K562 (cell line): ENCODE measurements around the gene MYO16. TPM values are rescaled to one million over a fixed set of nuclear protein-coding genes. Genes with fewer than 3 reads are reported as not detected.

ENCODE experiments used
- ATAC-seq: fragments of 200-7000 bp; cut with Tn5 transposase; 3 replicates; pipeline ENCODE4 v1.9.1; 2020; ENCODE audit warnings: moderate library complexity
- BruUV-seq: library from RNA; stranded (reverse); fragments of 400-500 nt; replicated peaks from 2 replicates; lab custom pipeline; 2021; lab: Mats Ljungman, UMichigan
- CTCF ChIA-PET: fragments of 300-600 bp; formaldehyde crosslinking; extraction: SDS; loops from one replicate; lab custom pipeline; 2021; ENCODE audit warnings: low intra/inter-chr PET ratio; lab: Yijun Ruan, JAX
- POLR2A ChIA-PET: fragments of 300-600, 350-650 bp; sonication (Branson Sonifier 250); formaldehyde crosslinking; extraction: SDS; loops from one replicate; lab custom pipeline; 2021; ENCODE audit warnings: antibody characterized with exemption, inconsistent platforms; lab: Yijun Ruan, JAX
- DNase-seq, 4 experiments: peaks; one replicate each; pipeline versions ENCODE4 v3.0.0 to v3.0.0-alpha.2; 2011 to 2018; ENCODE audit warnings: low spot score in 3 of 4, mixed read lengths in 3 of 4; ENCODE audit errors: extremely low read depth in 1 of 4
- FAIRE-seq: peaks from 2 replicates; lab custom pipeline; 2011; peaks lifted over from hg19 to GRCh38; lab: Jason Lieb, UNC
- H2AFZ ChIP-seq: 2 replicates; pipeline ENCODE4 v1.6.0; 2011; ENCODE audit warnings: low read depth, low read length, control low read depth, inconsistent platforms
- H3K27ac ChIP-seq: fragments of 200-600 bp; 3 replicates; pipeline ENCODE4 v1.8.0; 2011; ENCODE audit warnings: low read depth, mild to moderate bottlenecking, control low read depth, inconsistent platforms, low read length, moderate library complexity, mixed read lengths; ENCODE audit errors: extremely low read depth
- H3K27me3 ChIP-seq, 2 experiments: fragments of 300-600 bp in 1 of 2; 2 replicates in 1 of 2; 3 replicates in 1 of 2; pipeline versions ENCODE4 v1.6.0 to v1.8.0; 2011; ENCODE audit warnings: inconsistent platforms in 2 of 2, low read length in 2 of 2, mild to moderate bottlenecking in 1 of 2, mixed read lengths in 1 of 2, moderate library complexity in 1 of 2; ENCODE audit not compliant: control insufficient read depth in 2 of 2, insufficient read depth in 2 of 2
- H3K36me3 ChIP-seq: fragments of 300-600 bp; 3 replicates; pipeline ENCODE4 v1.8.0; 2011; ENCODE audit warnings: mild to moderate bottlenecking, low read length, inconsistent platforms; ENCODE audit not compliant: control insufficient read depth, insufficient read depth
- H3K4me1 ChIP-seq, 2 experiments: fragments of 200-600 bp in 1 of 2; replicated peaks in 1 of 2; 2 replicates in 1 of 2; 3 replicates in 1 of 2; pipeline versions ENCODE4 v1.5.1 to v1.8.0; 2011; ENCODE audit warnings: inconsistent platforms in 2 of 2, low read length in 2 of 2, mild to moderate bottlenecking in 1 of 2, mixed read lengths in 1 of 2, moderate library complexity in 1 of 2; ENCODE audit not compliant: control insufficient read depth in 2 of 2, insufficient read depth in 2 of 2
- H3K4me2 ChIP-seq: 2 replicates; pipeline ENCODE4 v1.6.1; 2011; ENCODE audit warnings: low read length, control low read depth, inconsistent platforms, mixed read lengths; ENCODE audit not compliant: insufficient read depth
- H3K4me3 ChIP-seq: fragments of 200-600 bp; sonication (generic), shearing (Covaris generic); 2 replicates; pipeline ENCODE4 v1.5.1; 2016; ENCODE audit warnings: control low read depth, inconsistent platforms
- H3K79me2 ChIP-seq: fragments of 200-600 bp; 3 replicates; pipeline ENCODE4 v1.8.0; 2011; ENCODE audit warnings: low read length, inconsistent platforms; ENCODE audit not compliant: control insufficient read depth, insufficient read depth
- H3K9ac ChIP-seq, 2 experiments: 2 replicates each; pipeline versions ENCODE4 v1.6.0 to v1.6.1; 2011; ENCODE audit warnings: low read depth in 2 of 2, low read length in 2 of 2, control low read depth in 1 of 2, inconsistent platforms in 1 of 2, mild to moderate bottlenecking in 1 of 2, mixed read lengths in 1 of 2; ENCODE audit not compliant: insufficient read depth in 1 of 2
- H3K9me1 ChIP-seq: one replicate; pipeline ENCODE4 v1.6.0; 2011; ENCODE audit warnings: inconsistent platforms, mild to moderate bottlenecking, low read length, moderate library complexity; ENCODE audit not compliant: control insufficient read depth, insufficient read depth
- H3K9me3 ChIP-seq: replicated peaks from 2 replicates; pipeline ENCODE4 v1.5.1; 2011; ENCODE audit warnings: low read depth, low read length, inconsistent platforms; ENCODE audit not compliant: control insufficient read depth, insufficient read depth
- H4K20me1 ChIP-seq: replicated peaks from 2 replicates; pipeline ENCODE4 v1.6.1; 2011; ENCODE audit warnings: low read length, inconsistent platforms, mixed read lengths; ENCODE audit not compliant: control insufficient read depth, insufficient read depth
- EWSR1 ChIP-seq: fragments of 450-650 bp; IDR thresholded peaks from 2 replicates; pipeline ENCODE4 v1.6.1; 2018; ENCODE audit warnings: borderline replicate concordance, mild to moderate bottlenecking, low read depth, moderate library complexity; ENCODE audit not compliant: partially characterized antibody
- HNRNPH1 ChIP-seq: fragments of 200-400 bp; formaldehyde crosslinking; optimal IDR thresholded peaks from 2 replicates; pipeline ENCODE3; 2017; ENCODE audit warnings: low read depth, mild to moderate bottlenecking, low read length, moderate library complexity
- LEF1 ChIP-seq: fragments of 450-650 bp; IDR thresholded peaks from 2 replicates; pipeline ENCODE4 v1.6.1; 2016; ENCODE audit warnings: mild to moderate bottlenecking
- PHF8 ChIP-seq: fragments of 200-600 bp; sonication (generic); IDR thresholded peaks from 2 replicates; pipeline ENCODE4 v1.6.1; 2012; ENCODE audit warnings: mixed run types, mild to moderate bottlenecking, inconsistent platforms, low read length, moderate library complexity, borderline replicate concordance
- POLR2H ChIP-seq: IDR thresholded peaks from 2 replicates; pipeline ENCODE4 v1.6.1; 2016; ENCODE audit warnings: missing genetic modification characterization, low read depth, mild to moderate bottlenecking, control low read depth, missing compliant biosample characterization, moderate library complexity
- TEAD4 ChIP-seq, 2 experiments: sonication (generic) in 1 of 2; formaldehyde crosslinking in 1 of 2; IDR thresholded peaks; 2 replicates each; pipeline versions ENCODE4 v1.6.1 to v1.8.0; 2012 to 2022; ENCODE audit warnings: borderline replicate concordance in 1 of 2, inconsistent platforms in 1 of 2, low read length in 1 of 2, mild to moderate bottlenecking in 1 of 2, missing genetic modification reagents in 1 of 2
- WGBS: fragments of 100-300 bp; shearing (Covaris generic); methylation state at CpG from one replicate; pipeline ENCODE4 v1.1.6; 2016; ENCODE audit warnings: low coverage, mixed read lengths; ENCODE audit not compliant: insufficient coverage; ENCODE audit errors: missing lambda C conversion rate; 5-methylcytosine and 5-hydroxymethylcytosine counted together
- in situ Hi-C: fragments of 300-500 bp; cut with MboI; formaldehyde crosslinking; loops from 4 replicates; pipeline ENCODE4 v1.15.0; 2018; ENCODE audit warnings: inconsistent platforms, mixed read lengths
- intact Hi-C: fragments of 100-400 bp; cut with micrococcal nuclease; formaldehyde crosslinking; loops from 2 replicates; pipeline ENCODE4 v1.14.2; 2022
- polyA plus RNA-seq, 8 experiments: library from polyadenylated mRNA; depleted of rRNA in 4 of 8; stranded (reverse) in 5 of 8; unstranded in 3 of 8; fragments of >200 nt; fragmentation: Nextera tagmentation in 2 of 8; fragmentation: Illumina TruSeq in 1 of 8; extraction: Ambion mirVana in 2 of 8; extraction: Trizol in 1 of 8; gene quantifications; 2 replicates each; pipeline versions ENCODE4 v1.2.1 to v1.2.3, GENCODE V29; 2011 to 2014; ENCODE audit warnings: inconsistent platforms in 1 of 8, missing spikeins in 1 of 8
- total RNA-seq, 7 experiments: library from RNA; depleted of rRNA in 6 of 7; stranded (reverse); fragments of >200 nt in 6 of 7; fragmentation: Illumina TruSeq in 2 of 7; extraction: Trizol in 2 of 7; gene quantifications; 2 replicates each; pipeline versions ENCODE4 v1.2.1 to v1.2.3, GENCODE V29; 2011 to 2021; ENCODE audit warnings: low replicate concordance in 1 of 7
- TF ChIP-seq, protein P1 (sequence below): fragments of 450-650 bp; IDR thresholded peaks from 2 replicates; pipeline ENCODE4 v1.6.1; 2017; ENCODE audit warnings: antibody characterized with exemption
- TF ChIP-seq, protein P2 (sequence below), 3 experiments: IDR thresholded peaks in 2 of 3; conservative IDR thresholded peaks in 1 of 3; 2 replicates each; pipeline ENCODE4 v1.5.1; 2011 to 2012; ENCODE audit warnings: low read length in 3 of 3, mild to moderate bottlenecking in 3 of 3, control low read depth in 2 of 3, improper control_type of control experiment in 1 of 3, inconsistent platforms in 1 of 3, low read depth in 1 of 3, mixed read lengths in 1 of 3, moderate library complexity in 1 of 3; ENCODE audit not compliant: insufficient read depth in 2 of 3
- TF ChIP-seq, protein P3 (sequence below): fragments of 200-800 bp; sonication (Bioruptor generic); IDR thresholded peaks from 2 replicates; pipeline ENCODE4 v1.6.1; 2017; ENCODE audit warnings: missing genetic modification characterization, missing compliant biosample characterization
- TF ChIP-seq, protein P4 (sequence below): fragments of 250-450 bp; sonication (Bioruptor Pico); IDR thresholded peaks from 2 replicates; pipeline ENCODE4 v1.8.0; 2022; ENCODE audit warnings: moderate library complexity, mild to moderate bottlenecking, inconsistent platforms

MYO16 gene
- total and polyA plus RNA-seq, 9 of the 15 experiments (the other 6 are each of a cell fraction or from before 2014, with no cell fraction given) = 4.3 to 45.7 (median 12.1) TPM

DNA sequence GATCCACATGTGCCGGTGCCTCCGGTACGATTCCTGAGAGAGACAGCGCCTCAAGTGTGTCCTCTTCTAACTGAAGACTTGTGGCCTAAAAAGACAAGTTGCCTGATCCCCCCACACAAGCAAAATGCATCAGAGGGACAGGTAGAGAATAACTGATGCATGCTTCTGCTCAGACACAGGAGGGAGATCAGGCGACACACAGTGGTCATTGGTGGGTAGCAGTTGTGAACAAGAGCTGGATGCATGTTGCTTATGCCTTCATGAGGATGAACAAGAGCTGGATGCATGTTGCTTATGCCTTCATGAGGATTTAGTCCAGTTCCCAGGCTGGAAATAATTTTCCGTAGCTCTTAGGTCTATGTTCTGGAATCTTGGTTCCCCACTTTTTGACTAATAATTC lies 505.6 kb downstream of the MYO16 start:
- intact Hi-C loops = loop anchor here (10.0 kb wide), 1 partner anchor 170 kb away; no protein-coding TSS in a partner anchor

More for the DNA sequence above, 505.6 kb downstream of the MYO16 start:
- Histone ChIP-seq H3K36me3 (no peaks in the 10 kb centered on the region), H3K9ac (no peak overlapping the region), H3K27me3 (no peaks in the 10 kb centered on the region), H3K79me2 (no peaks in the 10 kb centered on the region), H3K4me1 (no peaks in the 10 kb centered on the region), H3K27ac (no peak overlapping the region), H3K9me3 (no peaks in the 10 kb centered on the region), H3K9me1 (no peaks in the 10 kb centered on the region)
- no TSS peak for BruUV-seq
- FAIRE-seq = no peak
- 45% methylated on average over 6 of the region's 6 CpGs for WGBS
- no peak for ATAC-seq
- TF ChIP-seq, protein P1, sequence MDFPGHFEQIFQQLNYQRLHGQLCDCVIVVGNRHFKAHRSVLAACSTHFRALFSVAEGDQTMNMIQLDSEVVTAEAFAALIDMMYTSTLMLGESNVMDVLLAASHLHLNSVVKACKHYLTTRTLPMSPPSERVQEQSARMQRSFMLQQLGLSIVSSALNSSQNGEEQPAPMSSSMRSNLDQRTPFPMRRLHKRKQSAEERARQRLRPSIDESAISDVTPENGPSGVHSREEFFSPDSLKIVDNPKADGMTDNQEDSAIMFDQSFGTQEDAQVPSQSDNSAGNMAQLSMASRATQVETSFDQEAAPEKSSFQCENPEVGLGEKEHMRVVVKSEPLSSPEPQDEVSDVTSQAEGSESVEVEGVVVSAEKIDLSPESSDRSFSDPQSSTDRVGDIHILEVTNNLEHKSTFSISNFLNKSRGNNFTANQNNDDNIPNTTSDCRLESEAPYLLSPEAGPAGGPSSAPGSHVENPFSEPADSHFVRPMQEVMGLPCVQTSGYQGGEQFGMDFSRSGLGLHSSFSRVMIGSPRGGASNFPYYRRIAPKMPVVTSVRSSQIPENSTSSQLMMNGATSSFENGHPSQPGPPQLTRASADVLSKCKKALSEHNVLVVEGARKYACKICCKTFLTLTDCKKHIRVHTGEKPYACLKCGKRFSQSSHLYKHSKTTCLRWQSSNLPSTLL = no peak
- TF ChIP-seq, protein P2, sequence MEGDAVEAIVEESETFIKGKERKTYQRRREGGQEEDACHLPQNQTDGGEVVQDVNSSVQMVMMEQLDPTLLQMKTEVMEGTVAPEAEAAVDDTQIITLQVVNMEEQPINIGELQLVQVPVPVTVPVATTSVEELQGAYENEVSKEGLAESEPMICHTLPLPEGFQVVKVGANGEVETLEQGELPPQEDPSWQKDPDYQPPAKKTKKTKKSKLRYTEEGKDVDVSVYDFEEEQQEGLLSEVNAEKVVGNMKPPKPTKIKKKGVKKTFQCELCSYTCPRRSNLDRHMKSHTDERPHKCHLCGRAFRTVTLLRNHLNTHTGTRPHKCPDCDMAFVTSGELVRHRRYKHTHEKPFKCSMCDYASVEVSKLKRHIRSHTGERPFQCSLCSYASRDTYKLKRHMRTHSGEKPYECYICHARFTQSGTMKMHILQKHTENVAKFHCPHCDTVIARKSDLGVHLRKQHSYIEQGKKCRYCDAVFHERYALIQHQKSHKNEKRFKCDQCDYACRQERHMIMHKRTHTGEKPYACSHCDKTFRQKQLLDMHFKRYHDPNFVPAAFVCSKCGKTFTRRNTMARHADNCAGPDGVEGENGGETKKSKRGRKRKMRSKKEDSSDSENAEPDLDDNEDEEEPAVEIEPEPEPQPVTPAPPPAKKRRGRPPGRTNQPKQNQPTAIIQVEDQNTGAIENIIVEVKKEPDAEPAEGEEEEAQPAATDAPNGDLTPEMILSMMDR (IDR thresholded peaks at IDR 0.05 in 2 of 3, conservative IDR thresholded peaks at IDR 0.05 in 1 of 3; ENCODE audit: insufficient read depth in 2 of 3, low read depth in 1 of 3, low read length in 3 of 3) = no peak
- TF ChIP-seq POLR2H (tag) = no peak
- TF ChIP-seq TEAD4 (IDR thresholded peaks at IDR 0.05; ENCODE audit: low read length) = no peak
- TF ChIP-seq TEAD4 (CRISPR knock-in tag; IDR thresholded peaks at IDR 0.05; ENCODE audit: borderline replicate concordance) = no peak
- TF ChIP-seq PHF8 = no peak
- TF ChIP-seq, protein P3, sequence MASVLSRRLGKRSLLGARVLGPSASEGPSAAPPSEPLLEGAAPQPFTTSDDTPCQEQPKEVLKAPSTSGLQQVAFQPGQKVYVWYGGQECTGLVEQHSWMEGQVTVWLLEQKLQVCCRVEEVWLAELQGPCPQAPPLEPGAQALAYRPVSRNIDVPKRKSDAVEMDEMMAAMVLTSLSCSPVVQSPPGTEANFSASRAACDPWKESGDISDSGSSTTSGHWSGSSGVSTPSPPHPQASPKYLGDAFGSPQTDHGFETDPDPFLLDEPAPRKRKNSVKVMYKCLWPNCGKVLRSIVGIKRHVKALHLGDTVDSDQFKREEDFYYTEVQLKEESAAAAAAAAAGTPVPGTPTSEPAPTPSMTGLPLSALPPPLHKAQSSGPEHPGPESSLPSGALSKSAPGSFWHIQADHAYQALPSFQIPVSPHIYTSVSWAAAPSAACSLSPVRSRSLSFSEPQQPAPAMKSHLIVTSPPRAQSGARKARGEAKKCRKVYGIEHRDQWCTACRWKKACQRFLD (CRISPR knock-in tag) = no peak
- TF ChIP-seq EWSR1 = no peak
- no peak for TF ChIP-seq HNRNPH1
- TF ChIP-seq, protein P4, sequence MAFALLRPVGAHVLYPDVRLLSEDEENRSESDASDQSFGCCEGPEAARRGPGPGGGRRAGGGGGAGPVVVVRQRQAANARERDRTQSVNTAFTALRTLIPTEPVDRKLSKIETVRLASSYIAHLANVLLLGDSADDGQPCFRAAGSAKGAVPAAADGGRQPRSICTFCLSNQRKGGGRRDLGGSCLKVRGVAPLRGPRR (CRISPR knock-in tag) = no peak
- no peak for TF ChIP-seq LEF1
- TF ChIP-seq, all 486 proteins: peak for 0
- Histone ChIP-seq H3K4me2 (no peak overlapping the region), H2AFZ (no peak overlapping the region), H3K4me3 (no peak overlapping the region), H4K20me1 (no peaks in the 10 kb centered on the region)
- peak in 1 of 4 experiments; percentile 2 for DNase-seq
- ChIA-PET CTCF (no interaction called here), POLR2A (interaction anchor here (0.7 kb wide), 1 partner anchor 1449 kb away, joined by 3 read pairs; no protein-coding TSS in a partner anchor)
- in situ Hi-C loops = no loop called here
